ENCODE results near the gene RPS28. TPM values are rescaled to one million over a fixed set of nuclear protein-coding genes. Genes with fewer than 3 reads are reported as not detected.

Gene RPS28
- total RNA-seq, 2 donors from 2014 or later: 1,587 to 1,854 TPM

DNA sequence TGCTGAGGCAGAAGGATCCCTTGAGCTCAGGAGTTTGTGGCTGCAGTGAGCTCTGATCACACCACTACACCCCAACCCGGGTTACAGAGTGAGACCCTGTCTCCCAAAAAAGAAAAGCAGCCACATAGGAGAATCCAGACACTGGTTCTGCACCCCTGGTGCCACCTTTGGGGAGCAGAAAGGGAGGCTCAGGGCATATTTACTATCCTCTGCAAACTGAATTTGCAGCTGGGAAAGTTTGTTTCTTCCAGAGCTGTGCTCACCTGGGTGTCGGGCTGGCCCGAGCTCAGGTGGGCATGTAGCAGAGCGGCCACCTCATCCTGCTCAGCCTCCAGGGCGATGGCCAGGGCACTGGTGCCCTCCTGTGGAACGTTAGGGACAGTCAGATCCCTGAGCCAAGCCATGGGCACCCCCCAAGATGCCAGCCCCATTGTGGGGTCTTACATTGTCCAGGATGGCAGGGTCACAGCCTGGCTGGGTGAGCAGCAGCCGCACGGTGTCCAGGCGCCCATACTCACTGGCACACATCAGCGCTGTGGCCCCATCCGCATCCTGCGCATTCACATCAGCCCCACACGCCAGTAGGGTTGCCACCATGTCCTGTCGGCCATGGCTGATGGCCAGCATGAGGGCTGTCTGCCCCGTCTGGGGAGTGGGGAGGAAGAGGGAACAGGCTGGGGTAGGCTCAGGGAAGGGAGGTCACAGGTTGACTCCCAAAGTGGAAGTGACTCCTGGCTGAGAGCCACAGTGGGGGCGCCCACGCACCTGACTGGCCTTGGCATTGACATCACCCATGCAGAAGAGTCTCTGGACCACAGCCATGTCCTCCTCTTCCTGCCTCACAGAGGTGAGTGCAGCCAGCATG is 3.1 kb downstream of the RPS28 start:
- DNase-seq: no peak
- no peaks in the 10 kb centered on the region for H3K9me3 ChIP-seq
- H3K9ac ChIP-seq (ENCODE audit: low read depth in 2 of 2, low read length in 2 of 2): no peak overlapping the region
- no peaks in the 10 kb centered on the region for H3K36me3 ChIP-seq
- no peak overlapping the region for H3K27ac ChIP-seq
- no peaks in the 10 kb centered on the region for H3K4me1 ChIP-seq
- no peaks in the 10 kb centered on the region for H3K27me3 ChIP-seq
- intact Hi-C loops (cut with DNase I): loop anchor here (5.0 kb wide), 1 partner anchor 52 kb away; no protein-coding TSS in a partner anchor
- TF ChIP-seq, protein P1, sequence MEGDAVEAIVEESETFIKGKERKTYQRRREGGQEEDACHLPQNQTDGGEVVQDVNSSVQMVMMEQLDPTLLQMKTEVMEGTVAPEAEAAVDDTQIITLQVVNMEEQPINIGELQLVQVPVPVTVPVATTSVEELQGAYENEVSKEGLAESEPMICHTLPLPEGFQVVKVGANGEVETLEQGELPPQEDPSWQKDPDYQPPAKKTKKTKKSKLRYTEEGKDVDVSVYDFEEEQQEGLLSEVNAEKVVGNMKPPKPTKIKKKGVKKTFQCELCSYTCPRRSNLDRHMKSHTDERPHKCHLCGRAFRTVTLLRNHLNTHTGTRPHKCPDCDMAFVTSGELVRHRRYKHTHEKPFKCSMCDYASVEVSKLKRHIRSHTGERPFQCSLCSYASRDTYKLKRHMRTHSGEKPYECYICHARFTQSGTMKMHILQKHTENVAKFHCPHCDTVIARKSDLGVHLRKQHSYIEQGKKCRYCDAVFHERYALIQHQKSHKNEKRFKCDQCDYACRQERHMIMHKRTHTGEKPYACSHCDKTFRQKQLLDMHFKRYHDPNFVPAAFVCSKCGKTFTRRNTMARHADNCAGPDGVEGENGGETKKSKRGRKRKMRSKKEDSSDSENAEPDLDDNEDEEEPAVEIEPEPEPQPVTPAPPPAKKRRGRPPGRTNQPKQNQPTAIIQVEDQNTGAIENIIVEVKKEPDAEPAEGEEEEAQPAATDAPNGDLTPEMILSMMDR (IDR thresholded peaks at IDR 0.05): no peak
- H3K4me3 ChIP-seq: no peak overlapping the region

DNA sequence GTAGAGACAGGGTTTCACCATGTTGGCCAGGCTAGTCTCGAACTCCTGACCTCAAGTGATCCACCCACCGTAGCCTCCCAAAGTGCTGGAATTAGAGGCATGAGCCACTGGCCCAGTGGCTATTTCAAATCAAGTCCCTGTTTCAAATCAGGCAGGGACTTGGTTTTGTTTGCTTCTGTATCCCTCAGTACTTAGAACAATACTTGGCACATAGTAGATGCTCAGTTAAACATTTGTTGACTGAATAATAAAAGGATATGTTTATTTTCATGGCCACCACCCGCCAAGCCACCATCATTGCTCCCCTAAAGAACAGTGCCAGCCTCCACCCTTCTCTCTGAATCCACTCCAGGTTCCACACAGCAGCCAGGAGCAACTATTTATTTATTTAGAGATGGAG is 4.2 kb downstream of the RPS28 start:
- H3K4me3 ChIP-seq: no peak overlapping the region
- no peak overlapping the region for H3K27ac ChIP-seq
- no peaks in the 10 kb centered on the region for H3K4me1 ChIP-seq
- no peak for DNase-seq
- H3K9ac ChIP-seq (ENCODE audit: low read depth in 2 of 2, low read length in 2 of 2): no peak overlapping the region
- intact Hi-C loops (cut with DNase I): no loop called here
- TF ChIP-seq, protein P1 (IDR thresholded peaks at IDR 0.05): no peak
- H3K9me3 ChIP-seq: no peaks in the 10 kb centered on the region
- no peaks in the 10 kb centered on the region for H3K27me3 ChIP-seq
- no peaks in the 10 kb centered on the region for H3K36me3 ChIP-seq

DNA sequence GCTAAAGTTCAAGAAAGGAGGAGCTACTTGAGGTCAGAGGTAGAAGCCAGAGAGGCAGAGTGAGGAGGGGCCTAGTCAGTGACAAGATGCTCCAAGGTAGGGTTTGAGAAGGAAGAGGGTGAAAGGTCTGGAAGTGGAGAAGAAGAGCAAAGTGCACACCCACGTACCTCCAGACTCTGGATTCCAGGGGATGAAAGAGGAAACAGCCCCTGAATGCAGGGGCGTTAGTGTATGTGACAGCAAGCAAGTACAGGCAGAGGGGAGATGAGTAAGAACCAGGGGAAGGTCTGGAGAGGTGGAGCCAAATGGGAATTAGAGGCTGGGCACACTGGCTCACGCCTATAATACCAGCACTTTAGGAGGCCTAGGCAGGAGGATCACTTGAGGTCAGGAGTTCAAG is 8.7 kb downstream of the RPS28 start:
- Histone ChIP-seq H3K36me3 (no peaks in the 10 kb centered on the region), H3K4me1 (peaks cover 9% of the 10 kb centered on the region), H3K4me3 (no peak overlapping the region), H3K9me3 (no peaks in the 10 kb centered on the region), H3K27me3 (peaks cover 21% of the 10 kb centered on the region), H3K9ac (ENCODE audit: low read depth in 2 of 2, low read length in 2 of 2) (no peak overlapping the region), H3K27ac (no peak overlapping the region)
- no peak for DNase-seq
- intact Hi-C loops (cut with DNase I): no loop called here
- TF ChIP-seq, protein P1 (IDR thresholded peaks at IDR 0.05): no peak

DNA sequence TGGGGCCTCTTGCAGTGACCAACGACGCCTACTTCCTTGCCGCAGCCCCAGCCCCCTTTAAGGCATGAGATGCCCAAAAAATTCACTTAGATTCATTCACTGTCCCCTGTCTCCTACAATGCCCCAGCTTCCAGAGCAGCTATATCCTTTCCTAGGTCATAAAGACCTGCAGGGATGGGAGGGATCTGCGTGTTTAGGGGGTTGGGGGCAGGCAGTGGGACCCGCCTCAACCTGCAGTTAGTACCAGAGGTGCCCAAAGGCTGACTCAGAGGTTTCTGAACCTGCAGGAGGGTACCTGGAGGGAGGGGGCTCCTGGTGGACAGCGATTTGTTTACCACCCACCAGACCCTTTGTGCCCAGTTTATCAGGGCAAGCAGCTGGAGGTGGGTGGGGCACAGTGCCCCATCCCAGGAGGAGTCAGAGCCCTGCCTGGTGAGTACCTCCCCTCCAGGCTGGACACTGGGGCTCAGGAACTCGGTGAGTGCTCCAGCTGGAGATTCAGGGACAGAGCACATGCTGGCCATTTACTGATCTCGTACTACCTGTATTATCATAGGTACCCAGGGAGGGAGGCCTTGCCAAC is 10.1 kb downstream of the RPS28 start:
- Histone ChIP-seq H3K4me1 (peaks cover 9% of the 10 kb centered on the region), H3K27me3 (peaks cover 31% of the 10 kb centered on the region), H3K9ac (ENCODE audit: low read depth in 2 of 2, low read length in 2 of 2) (no peak overlapping the region), H3K36me3 (no peaks in the 10 kb centered on the region), H3K9me3 (no peaks in the 10 kb centered on the region), H3K27ac (no peak overlapping the region), H3K4me3 (no peak overlapping the region)
- TF ChIP-seq, protein P1 (IDR thresholded peaks at IDR 0.05): no peak
- intact Hi-C loops (cut with DNase I): no loop called here
- DNase-seq: no peak

DNA sequence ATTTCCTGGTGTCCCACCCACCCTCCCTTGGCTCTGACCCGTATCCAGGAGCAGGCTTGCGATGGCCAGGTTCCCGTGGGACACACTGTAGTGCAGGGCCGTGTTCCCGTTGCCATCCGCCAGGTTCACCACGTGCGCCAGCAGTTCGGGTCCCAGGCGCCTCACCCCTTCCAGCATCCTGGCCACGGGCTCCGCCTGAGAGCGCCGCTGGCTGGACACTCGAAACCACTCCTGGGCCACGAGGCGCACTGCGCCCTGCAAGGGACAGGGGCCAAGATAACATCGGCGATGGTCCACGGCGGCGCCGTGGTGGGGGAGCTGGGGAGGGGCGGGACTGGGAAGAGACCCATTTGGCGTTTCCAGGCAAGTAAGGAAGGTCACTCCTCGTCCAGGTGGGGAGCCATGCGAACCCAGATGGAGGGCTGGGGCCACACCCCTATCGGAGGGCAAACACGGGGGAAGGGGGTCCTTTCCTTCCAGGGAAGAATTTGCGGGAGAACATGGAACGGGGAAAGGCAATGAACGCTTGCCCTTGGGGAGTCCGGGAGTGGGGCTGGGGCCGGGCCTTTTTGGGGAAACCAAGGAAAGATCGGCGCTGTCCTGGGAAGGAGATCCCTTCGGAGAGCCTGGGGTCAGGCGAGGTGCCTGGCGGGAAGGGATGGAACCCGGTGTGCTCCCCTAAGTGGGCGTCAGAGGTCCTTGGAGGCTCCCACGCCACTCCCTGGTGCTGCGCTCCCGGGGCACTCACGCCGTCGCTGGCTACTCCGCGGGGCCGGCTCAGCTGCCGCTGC is 11.9 kb downstream of the RPS28 start:
- Histone ChIP-seq H3K27me3 (peaks cover 31% of the 10 kb centered on the region), H3K4me3 (no peak overlapping the region), H3K9me3 (no peaks in the 10 kb centered on the region), H3K27ac (no peak overlapping the region), H3K4me1 (peaks cover 9% of the 10 kb centered on the region), H3K9ac (ENCODE audit: low read depth in 2 of 2, low read length in 2 of 2) (no peak overlapping the region), H3K36me3 (no peaks in the 10 kb centered on the region)
- TF ChIP-seq, protein P1 (IDR thresholded peaks at IDR 0.05): no peak
- DNase-seq: no peak
- intact Hi-C loops (cut with DNase I): no loop called here

Data from colonic mucosa (tissue), 4 donors.